ENCODE measurements around the gene NLK. TPM values are rescaled to one million over a fixed set of nuclear protein-coding genes. Genes with fewer than 3 reads are reported as not detected.

Gene NLK
- total and polyA plus RNA-seq, 10 of the 15 experiments (the other 5 are each of a cell fraction or from before 2014, with no cell fraction given): 5.0 to 22.9 (median 15.0) TPM

DNA sequence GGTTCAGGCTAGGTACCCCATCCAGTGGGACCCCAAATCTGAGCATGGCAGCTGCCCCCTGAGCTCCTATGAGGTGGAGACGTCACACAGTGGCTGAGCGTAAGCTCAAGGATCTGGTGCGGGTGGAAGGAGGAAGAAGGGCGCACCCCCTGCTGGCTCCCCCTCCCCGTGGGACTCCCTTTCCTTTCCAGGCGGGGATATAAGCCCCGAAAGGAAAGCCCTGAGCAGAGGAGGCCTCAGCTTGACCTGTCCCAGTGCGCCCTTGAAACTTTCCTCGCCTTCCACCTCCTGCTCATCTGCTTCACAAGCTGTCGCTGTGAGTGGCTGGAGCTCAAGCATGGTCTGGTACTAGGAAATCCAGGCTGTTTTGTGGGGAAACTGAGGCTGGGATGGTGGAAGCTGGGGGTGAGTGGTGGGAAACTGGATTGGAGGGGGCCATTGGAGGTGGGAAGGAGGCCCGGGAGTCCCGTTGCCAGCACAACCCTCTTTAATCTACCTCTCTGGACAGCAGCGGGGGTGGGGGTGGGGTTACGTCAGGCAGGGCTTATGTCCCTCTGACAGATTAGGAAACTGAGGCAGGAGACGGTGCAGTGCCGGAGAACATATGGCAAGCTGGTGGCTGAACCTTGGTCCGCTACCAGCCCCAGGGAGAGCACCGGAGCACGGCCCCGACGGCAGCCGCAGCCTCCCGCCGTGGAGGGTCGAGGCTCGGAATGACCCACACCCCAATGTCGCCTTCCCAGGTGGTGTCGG, 184.3 kb downstream of the NLK start (continued):
- TF ChIP-seq, protein P1, sequence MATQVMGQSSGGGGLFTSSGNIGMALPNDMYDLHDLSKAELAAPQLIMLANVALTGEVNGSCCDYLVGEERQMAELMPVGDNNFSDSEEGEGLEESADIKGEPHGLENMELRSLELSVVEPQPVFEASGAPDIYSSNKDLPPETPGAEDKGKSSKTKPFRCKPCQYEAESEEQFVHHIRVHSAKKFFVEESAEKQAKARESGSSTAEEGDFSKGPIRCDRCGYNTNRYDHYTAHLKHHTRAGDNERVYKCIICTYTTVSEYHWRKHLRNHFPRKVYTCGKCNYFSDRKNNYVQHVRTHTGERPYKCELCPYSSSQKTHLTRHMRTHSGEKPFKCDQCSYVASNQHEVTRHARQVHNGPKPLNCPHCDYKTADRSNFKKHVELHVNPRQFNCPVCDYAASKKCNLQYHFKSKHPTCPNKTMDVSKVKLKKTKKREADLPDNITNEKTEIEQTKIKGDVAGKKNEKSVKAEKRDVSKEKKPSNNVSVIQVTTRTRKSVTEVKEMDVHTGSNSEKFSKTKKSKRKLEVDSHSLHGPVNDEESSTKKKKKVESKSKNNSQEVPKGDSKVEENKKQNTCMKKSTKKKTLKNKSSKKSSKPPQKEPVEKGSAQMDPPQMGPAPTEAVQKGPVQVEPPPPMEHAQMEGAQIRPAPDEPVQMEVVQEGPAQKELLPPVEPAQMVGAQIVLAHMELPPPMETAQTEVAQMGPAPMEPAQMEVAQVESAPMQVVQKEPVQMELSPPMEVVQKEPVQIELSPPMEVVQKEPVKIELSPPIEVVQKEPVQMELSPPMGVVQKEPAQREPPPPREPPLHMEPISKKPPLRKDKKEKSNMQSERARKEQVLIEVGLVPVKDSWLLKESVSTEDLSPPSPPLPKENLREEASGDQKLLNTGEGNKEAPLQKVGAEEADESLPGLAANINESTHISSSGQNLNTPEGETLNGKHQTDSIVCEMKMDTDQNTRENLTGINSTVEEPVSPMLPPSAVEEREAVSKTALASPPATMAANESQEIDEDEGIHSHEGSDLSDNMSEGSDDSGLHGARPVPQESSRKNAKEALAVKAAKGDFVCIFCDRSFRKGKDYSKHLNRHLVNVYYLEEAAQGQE (IDR thresholded peaks at IDR 0.05; ENCODE audit: low read depth, low read length): no peak
- no peak for TF ChIP-seq RELA (IDR thresholded peaks at IDR 0.05; ENCODE audit: borderline replicate concordance, partially characterized antibody)
- TF ChIP-seq, protein P2, sequence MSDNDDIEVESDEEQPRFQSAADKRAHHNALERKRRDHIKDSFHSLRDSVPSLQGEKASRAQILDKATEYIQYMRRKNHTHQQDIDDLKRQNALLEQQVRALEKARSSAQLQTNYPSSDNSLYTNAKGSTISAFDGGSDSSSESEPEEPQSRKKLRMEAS (IDR thresholded peaks at IDR 0.05; ENCODE audit: low read depth, low read length): no peak
- TF ChIP-seq, protein P3, sequence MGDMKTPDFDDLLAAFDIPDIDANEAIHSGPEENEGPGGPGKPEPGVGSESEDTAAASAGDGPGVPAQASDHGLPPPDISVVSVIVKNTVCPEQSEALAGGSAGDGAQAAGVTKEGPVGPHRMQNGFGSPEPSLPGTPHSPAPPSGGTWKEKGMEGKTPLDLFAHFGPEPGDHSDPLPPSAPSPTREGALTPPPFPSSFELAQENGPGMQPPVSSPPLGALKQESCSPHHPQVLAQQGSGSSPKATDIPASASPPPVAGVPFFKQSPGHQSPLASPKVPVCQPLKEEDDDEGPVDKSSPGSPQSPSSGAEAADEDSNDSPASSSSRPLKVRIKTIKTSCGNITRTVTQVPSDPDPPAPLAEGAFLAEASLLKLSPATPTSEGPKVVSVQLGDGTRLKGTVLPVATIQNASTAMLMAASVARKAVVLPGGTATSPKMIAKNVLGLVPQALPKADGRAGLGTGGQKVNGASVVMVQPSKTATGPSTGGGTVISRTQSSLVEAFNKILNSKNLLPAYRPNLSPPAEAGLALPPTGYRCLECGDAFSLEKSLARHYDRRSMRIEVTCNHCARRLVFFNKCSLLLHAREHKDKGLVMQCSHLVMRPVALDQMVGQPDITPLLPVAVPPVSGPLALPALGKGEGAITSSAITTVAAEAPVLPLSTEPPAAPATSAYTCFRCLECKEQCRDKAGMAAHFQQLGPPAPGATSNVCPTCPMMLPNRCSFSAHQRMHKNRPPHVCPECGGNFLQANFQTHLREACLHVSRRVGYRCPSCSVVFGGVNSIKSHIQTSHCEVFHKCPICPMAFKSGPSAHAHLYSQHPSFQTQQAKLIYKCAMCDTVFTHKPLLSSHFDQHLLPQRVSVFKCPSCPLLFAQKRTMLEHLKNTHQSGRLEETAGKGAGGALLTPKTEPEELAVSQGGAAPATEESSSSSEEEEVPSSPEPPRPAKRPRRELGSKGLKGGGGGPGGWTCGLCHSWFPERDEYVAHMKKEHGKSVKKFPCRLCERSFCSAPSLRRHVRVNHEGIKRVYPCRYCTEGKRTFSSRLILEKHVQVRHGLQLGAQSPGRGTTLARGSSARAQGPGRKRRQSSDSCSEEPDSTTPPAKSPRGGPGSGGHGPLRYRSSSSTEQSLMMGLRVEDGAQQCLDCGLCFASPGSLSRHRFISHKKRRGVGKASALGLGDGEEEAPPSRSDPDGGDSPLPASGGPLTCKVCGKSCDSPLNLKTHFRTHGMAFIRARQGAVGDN (IDR thresholded peaks at IDR 0.05): no peak
- TF ChIP-seq, protein P4, sequence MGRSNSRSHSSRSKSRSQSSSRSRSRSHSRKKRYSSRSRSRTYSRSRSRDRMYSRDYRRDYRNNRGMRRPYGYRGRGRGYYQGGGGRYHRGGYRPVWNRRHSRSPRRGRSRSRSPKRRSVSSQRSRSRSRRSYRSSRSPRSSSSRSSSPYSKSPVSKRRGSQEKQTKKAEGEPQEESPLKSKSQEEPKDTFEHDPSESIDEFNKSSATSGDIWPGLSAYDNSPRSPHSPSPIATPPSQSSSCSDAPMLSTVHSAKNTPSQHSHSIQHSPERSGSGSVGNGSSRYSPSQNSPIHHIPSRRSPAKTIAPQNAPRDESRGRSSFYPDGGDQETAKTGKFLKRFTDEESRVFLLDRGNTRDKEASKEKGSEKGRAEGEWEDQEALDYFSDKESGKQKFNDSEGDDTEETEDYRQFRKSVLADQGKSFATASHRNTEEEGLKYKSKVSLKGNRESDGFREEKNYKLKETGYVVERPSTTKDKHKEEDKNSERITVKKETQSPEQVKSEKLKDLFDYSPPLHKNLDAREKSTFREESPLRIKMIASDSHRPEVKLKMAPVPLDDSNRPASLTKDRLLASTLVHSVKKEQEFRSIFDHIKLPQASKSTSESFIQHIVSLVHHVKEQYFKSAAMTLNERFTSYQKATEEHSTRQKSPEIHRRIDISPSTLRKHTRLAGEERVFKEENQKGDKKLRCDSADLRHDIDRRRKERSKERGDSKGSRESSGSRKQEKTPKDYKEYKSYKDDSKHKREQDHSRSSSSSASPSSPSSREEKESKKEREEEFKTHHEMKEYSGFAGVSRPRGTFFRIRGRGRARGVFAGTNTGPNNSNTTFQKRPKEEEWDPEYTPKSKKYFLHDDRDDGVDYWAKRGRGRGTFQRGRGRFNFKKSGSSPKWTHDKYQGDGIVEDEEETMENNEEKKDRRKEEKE (IDR thresholded peaks at IDR 0.05): no peak

All from GM12878 (cell line).